GM18870 (cell line): ENCODE measurements around the gene HOMER1.
A peak's percentile ranks its signal among the peaks of the same experiment; 100 is the strongest.

ENCODE experiments used
- ATAC-seq: cut with Tn5 transposase; IDR thresholded peaks from one replicate; pipeline ENCODE4 v1.9.1; 2021; ENCODE audit warnings: moderate library complexity; ENCODE audit not compliant: unreplicated experiment

HOMER1 gene

GRCh38 chr5:79490323-79490936 lies 23.5 kb downstream of the HOMER1 start:
- ATAC-seq, result no peak

- no peak for ATAC-seq
These were observed 24.2 kb downstream of the HOMER1 start for GRCh38 chr5:79489773-79490172.

- no peak for ATAC-seq
These were observed 25.2 kb downstream of the HOMER1 start for GRCh38 chr5:79488775-79489174.

- no peak for ATAC-seq
These were observed 25.9 kb downstream of the HOMER1 start for GRCh38 chr5:79488058-79488457.

GRCh38 chr5:79487251-79487650 lies 26.7 kb downstream of the HOMER1 start:
- no peak for ATAC-seq

- no peak for ATAC-seq
These were observed 27.8 kb downstream of the HOMER1 start for GRCh38 chr5:79486116-79486515.

GRCh38 chr5:79484731-79485130 lies 29.2 kb downstream of the HOMER1 start:
- ATAC-seq, result no peak

GRCh38 chr5:79481574-79481973 lies 32.4 kb downstream of the HOMER1 start:
- no peak for ATAC-seq

- no peak for ATAC-seq
These were observed 32.9 kb downstream of the HOMER1 start for GRCh38 chr5:79480991-79481390.

GRCh38 chr5:79475152-79475466 lies 38.8 kb downstream of the HOMER1 start:
- no peak for ATAC-seq

GRCh38 chr5:79474367-79475151 lies 39.4 kb downstream of the HOMER1 start:
- ATAC-seq, result no peak

GRCh38 chr5:79471556-79471955 lies 42.4 kb downstream of the HOMER1 start:
- ATAC-seq, result no peak

GRCh38 chr5:79464695-79465332 lies 49.1 kb downstream of the HOMER1 start:
- no peak for ATAC-seq

GRCh38 chr5:79464278-79464677 lies 49.7 kb downstream of the HOMER1 start:
- no peak for ATAC-seq

- no peak for ATAC-seq
These were observed 54.3 kb downstream of the HOMER1 start for GRCh38 chr5:79459626-79460025.

GRCh38 chr5:79456890-79457583 lies 56.9 kb downstream of the HOMER1 start:
- peak; percentile 78 for ATAC-seq

GRCh38 chr5:79456400-79456799 lies 57.5 kb downstream of the HOMER1 start:
- no peak for ATAC-seq

GRCh38 chr5:79454043-79454442 lies 59.9 kb downstream of the HOMER1 start:
- ATAC-seq, result no peak

GRCh38 chr5:79448336-79448735 lies 65.6 kb downstream of the HOMER1 start:
- ATAC-seq, result no peak

GRCh38 chr5:79436821-79437220 lies 77.1 kb downstream of the HOMER1 start:
- no peak for ATAC-seq

- no peak for ATAC-seq
These were observed 77.7 kb downstream of the HOMER1 start for GRCh38 chr5:79436224-79436623.

GRCh38 chr5:79430196-79430595 lies 83.7 kb downstream of the HOMER1 start:
- ATAC-seq, result no peak
